VCaP (cell line): ENCODE results near the gene PHF2.

ENCODE experiments used
- H3K27ac ChIP-seq: fragments of 450-650 bp; 2 replicates; pipeline ENCODE4 v1.5.1; 2017
- CTCF ChIP-seq: fragments of 450-650 bp; conservative IDR thresholded peaks from 2 replicates; pipeline ENCODE4 v1.5.1; 2017; ENCODE audit warnings: mild to moderate bottlenecking, moderate library complexity

The PHF2 gene

GRCh38 chr9:93592643-93593021 is 16.2 kb downstream of the PHF2 start:
- 0 out of 2 replicates have a peak, but pooled peaks have one; percentile 15 for TF ChIP-seq CTCF
- H3K27ac ChIP-seq: no peak overlapping the region

DNA sequence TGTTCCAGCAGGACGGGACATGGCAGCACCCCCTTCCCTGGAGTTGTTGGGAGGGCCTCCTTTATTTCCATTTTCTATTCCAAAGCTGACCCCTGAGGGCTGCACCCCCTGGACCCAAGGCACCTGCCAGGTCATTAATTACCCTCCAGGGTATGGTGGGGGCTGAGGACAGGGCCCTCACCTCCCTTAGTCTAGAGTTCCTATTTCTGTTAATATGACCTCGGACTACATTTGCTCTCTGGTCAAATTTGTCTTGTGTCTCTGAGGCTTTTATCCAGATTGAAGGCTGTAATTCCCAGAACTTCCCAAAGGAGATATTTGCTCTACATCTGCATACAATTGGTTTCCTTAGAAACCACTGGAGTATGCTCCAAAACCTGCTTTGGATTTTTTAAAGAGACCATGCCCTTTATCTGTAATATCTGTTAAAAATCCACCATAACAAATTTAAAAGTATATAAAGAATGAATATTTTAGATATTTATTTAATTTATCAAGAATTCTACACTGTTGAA is 16.8 kb downstream of the PHF2 start:
- no peak for TF ChIP-seq CTCF
- no peak overlapping the region for H3K27ac ChIP-seq

DNA sequence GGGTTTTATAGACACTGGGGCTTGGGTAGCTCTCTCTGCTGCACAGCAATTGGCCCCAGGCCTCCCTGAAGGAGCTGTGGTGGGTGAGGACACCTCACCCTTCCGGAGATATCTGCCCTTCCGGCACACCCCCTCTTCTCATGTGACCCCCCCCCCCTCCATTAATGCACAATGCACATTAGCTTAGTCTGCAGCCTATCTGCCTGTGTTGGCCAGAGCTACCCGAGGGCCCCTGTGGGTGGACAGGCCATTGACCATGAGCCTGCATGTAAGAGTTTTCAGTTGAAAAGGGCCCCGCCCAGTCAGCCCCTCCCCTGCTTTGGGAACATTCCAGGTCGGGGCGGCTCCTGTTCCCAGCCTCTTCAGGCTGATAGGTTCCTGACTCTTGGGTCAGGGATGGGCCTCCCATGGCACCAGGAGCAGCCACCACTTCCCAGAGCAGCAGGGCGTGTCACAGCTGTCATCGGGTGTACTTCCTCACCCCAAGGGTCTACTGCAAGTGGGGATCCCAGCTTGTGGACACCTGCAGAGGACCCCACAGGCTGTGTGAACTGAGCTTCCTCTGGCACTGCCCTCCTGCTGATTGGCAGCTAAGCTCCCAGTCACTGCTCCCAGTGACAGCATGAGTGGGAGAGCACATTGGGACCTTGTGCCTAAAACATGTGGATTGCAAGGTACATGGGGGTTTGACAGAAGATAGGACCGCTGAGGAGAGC is 17.8 kb downstream of the PHF2 start:
- no peak for TF ChIP-seq CTCF
- no peak overlapping the region for H3K27ac ChIP-seq

- no peak overlapping the region for H3K27ac ChIP-seq
- no peak for TF ChIP-seq CTCF
Observed at GRCh38 chr9:93595461-93595860, 19.1 kb downstream of the PHF2 start.

DNA sequence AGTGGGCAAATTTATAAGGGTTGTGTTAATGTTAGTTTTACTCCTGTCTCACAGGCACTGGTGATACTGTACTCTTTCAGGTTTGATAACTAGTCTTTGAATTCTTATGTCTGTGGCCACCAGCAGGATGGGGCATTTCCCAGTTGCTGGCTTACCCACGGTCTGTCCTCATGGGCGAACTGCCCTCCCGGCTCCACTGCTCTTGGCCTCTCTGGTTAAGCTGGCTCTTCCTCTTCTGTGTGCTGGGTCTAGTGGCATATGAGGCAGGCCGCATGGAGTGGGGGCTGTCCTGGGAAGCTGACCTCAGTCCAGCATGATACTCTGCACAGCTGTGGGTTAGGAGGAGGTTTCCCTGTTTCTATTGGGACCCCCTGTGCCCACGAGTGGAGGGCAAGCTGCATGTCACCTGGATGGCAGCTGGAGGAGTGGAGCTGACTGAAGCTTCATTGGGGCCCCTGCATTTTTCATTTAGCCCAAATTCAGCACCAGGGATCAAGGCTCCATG is 19.5 kb downstream of the PHF2 start:
- no peak overlapping the region for H3K27ac ChIP-seq
- no peak for TF ChIP-seq CTCF

DNA sequence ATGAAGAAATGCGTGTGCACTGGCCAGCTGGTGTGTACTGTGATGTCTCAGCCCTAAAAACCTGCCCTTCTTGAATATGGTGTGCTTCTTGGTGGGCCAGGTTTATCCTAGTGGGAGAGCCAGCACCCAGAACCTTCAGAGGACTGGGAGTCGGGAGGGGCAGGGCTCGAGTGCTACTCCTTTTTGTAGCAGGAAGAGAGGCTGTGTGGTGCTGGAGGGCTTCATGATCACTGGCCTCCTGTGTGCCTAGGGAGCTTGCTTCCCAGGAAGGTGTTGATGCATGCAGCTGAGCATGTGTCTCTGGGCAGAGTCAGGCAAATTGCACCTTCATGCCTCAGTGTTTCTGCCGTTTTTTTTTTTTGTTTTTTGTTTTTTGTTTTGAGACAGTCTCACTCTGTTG is 20.0 kb downstream of the PHF2 start:
- no peak overlapping the region for H3K27ac ChIP-seq
- TF ChIP-seq CTCF: no peak

GRCh38 chr9:93597142-93597706 is 20.8 kb downstream of the PHF2 start:
- TF ChIP-seq CTCF: no peak
- H3K27ac ChIP-seq: no peak overlapping the region
